ENCODE data around the gene CRIP2. TPM values are rescaled to one million over a fixed set of nuclear protein-coding genes. Genes with fewer than 3 reads are reported as not detected.

The CRIP2 gene
- total RNA-seq, 4 donors from 2014 or later, result 44.2 to 118 (median 80.7) TPM

DNA sequence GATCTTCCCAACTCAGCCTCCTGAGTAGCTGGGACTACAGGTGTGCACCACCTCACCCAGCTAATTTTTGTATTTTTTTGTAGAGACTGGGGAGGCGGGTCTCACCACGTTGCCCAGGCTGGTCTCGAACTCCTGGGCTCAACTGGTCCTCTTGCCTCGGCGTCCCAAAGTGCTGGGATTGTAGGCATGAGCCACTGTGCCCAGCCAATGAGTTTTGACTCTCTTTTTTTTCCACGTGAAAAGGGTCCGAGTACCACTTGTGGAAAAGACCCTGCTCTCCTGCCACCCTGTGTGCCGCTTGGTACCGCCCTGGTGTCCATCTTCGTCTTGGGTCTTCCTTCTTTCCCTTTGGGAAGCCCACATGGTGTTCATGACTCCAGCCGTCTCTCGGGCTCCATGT, 34.0 kb downstream of the CRIP2 start:
- Histone ChIP-seq H3K9me3 (no peaks in the 10 kb centered on the region), H3K27ac (no peak overlapping the region), H3K27me3 (peaks cover 0 to 56% (median 0%) of the 10 kb centered on the region in 4 donors), H3K4me1 (peaks cover 0 to 8% (median 0%) of the 10 kb centered on the region in 3 donors), H3K4me3 (no peak overlapping the region), H3K36me3 (no peaks in the 10 kb centered on the region)
- intact Hi-C loops (cut with DNase I), result no loop called here
- TF ChIP-seq, protein P1, sequence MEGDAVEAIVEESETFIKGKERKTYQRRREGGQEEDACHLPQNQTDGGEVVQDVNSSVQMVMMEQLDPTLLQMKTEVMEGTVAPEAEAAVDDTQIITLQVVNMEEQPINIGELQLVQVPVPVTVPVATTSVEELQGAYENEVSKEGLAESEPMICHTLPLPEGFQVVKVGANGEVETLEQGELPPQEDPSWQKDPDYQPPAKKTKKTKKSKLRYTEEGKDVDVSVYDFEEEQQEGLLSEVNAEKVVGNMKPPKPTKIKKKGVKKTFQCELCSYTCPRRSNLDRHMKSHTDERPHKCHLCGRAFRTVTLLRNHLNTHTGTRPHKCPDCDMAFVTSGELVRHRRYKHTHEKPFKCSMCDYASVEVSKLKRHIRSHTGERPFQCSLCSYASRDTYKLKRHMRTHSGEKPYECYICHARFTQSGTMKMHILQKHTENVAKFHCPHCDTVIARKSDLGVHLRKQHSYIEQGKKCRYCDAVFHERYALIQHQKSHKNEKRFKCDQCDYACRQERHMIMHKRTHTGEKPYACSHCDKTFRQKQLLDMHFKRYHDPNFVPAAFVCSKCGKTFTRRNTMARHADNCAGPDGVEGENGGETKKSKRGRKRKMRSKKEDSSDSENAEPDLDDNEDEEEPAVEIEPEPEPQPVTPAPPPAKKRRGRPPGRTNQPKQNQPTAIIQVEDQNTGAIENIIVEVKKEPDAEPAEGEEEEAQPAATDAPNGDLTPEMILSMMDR (IDR thresholded peaks at IDR 0.05), result no peak
- no peak for TF ChIP-seq POLR2A (IDR thresholded peaks at IDR 0.05)
- DNase-seq, result no peak
- 87 to 92% methylated on average over 10 to 12 of the region's 12 CpGs for WGBS, 2 donors

DNA sequence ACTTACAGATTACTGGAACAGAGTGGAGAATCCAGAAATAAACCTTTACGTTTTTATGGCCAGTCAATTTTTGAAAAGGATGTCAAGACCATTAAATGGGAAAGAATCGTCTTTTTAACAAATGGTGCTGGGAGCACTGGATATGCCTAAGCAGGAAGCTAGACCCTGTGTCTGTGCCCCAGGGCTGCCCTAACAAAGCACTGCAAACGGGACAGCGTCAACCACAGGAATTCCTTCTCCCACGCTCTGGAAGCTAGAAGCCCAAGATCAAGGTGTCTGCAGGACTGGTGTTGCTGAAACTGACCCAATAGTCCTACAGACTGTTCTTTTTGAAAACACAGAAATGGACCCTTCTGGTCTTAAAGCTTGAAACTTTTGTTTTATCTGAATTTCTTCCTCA, 42.5 kb downstream of the CRIP2 start:
- no peak for DNase-seq
- no peak for TF ChIP-seq POLR2A (IDR thresholded peaks at IDR 0.05)
- TF ChIP-seq, protein P1 (IDR thresholded peaks at IDR 0.05), result no peak
- Histone ChIP-seq H3K36me3 (no peaks in the 10 kb centered on the region), H3K4me1 (peaks cover 0 to 4% (median 0%) of the 10 kb centered on the region in 3 donors), H3K27ac (no peak overlapping the region), H3K27me3 (peaks cover 0 to 44% (median 0%) of the 10 kb centered on the region in 4 donors), H3K9me3 (no peaks in the 10 kb centered on the region), H3K4me3 (no peak overlapping the region)
- intact Hi-C loops (cut with DNase I), result no loop called here
- WGBS, 2 donors, result 44 to 54% methylated on average over 5 of the region's 5 CpGs

- peaks cover 0 to 27% (median 0%) of the 10 kb centered on the region in 4 donors for H3K27me3 ChIP-seq
- no peak for DNase-seq
- TF ChIP-seq, protein P1 (IDR thresholded peaks at IDR 0.05), result no peak
- TF ChIP-seq POLR2A (IDR thresholded peaks at IDR 0.05), result no peak
- intact Hi-C loops (cut with DNase I), result no loop called here
- H3K9me3 ChIP-seq, result no peaks in the 10 kb centered on the region
- H3K4me3 ChIP-seq, result no peak overlapping the region
- H3K27ac ChIP-seq, result no peak overlapping the region
- H3K36me3 ChIP-seq, result no peaks in the 10 kb centered on the region
- 63% methylated on average over 14 of the region's 14 CpGs for WGBS, 2 donors
- H3K4me1 ChIP-seq, result no peaks in the 10 kb centered on the region
Observed at GRCh38 chr14:105519946-105520698, 45.5 kb downstream of the CRIP2 start.

- WGBS, 2 donors, result 83 to 87% methylated on average over 7 to 8 of the region's 9 CpGs
- intact Hi-C loops (cut with DNase I), result loop anchor here (5.0 kb wide), 1 partner anchor 158 kb away; no protein-coding TSS in a partner anchor
- Histone ChIP-seq H3K27ac (peak overlapping the region in 2 of 4 donors; percentile 52 to 70), H3K36me3 (no peaks in the 10 kb centered on the region), H3K27me3 (peaks cover 0 to 58% (median 9%) of the 10 kb centered on the region in 4 donors), H3K4me3 (no peak overlapping the region), H3K9me3 (no peaks in the 10 kb centered on the region), H3K4me1 (peaks cover 19 to 40% (median 27%) of the 10 kb centered on the region in 3 donors)
- DNase-seq, result no peak
- TF ChIP-seq POLR2A (IDR thresholded peaks at IDR 0.05), result no peak
- TF ChIP-seq, protein P1 (IDR thresholded peaks at IDR 0.05), result no peak
Observed at GRCh38 chr14:105525326-105525725, 50.7 kb downstream of the CRIP2 start.
